ENCODE results near the gene CARD11.
A peak's percentile ranks its signal among the peaks of the same experiment; 100 is the strongest.
"Not testable (repeated sequence)": the region's sequence is repeated elsewhere in the genome, so short reads cannot be mapped to it uniquely, and the experiment has no call there.

CARD11 gene

GRCh38 chr7:2962865-2963264 lies 80.8 kb downstream of the CARD11 start:
- no peak for DNase-seq (ENCODE audit: low spot score)

GRCh38 chr7:2959828-2960599 lies 83.7 kb downstream of the CARD11 start:
- DNase-seq (ENCODE audit: low spot score): no peak

- no peak for DNase-seq (ENCODE audit: low spot score)
These were observed 84.5 kb downstream of the CARD11 start for GRCh38 chr7:2959103-2959680.

GRCh38 chr7:2958416-2959102 lies 85.1 kb downstream of the CARD11 start:
- DNase-seq (ENCODE audit: low spot score): no peak

- DNase-seq (ENCODE audit: low spot score): not testable (repeated sequence)
These were observed 86.3 kb downstream of the CARD11 start for GRCh38 chr7:2957369-2957727.

- DNase-seq (ENCODE audit: low spot score): peak; percentile 64
These were observed 86.9 kb downstream of the CARD11 start for GRCh38 chr7:2956526-2957368.

- no peak for DNase-seq (ENCODE audit: low spot score)
These were observed 87.6 kb downstream of the CARD11 start for GRCh38 chr7:2956076-2956475.

GRCh38 chr7:2955269-2955668 lies 88.4 kb downstream of the CARD11 start:
- DNase-seq (ENCODE audit: low spot score): no peak

GRCh38 chr7:2954433-2954853 lies 89.2 kb downstream of the CARD11 start:
- DNase-seq (ENCODE audit: low spot score): no peak

GRCh38 chr7:2953588-2954407 lies 89.9 kb downstream of the CARD11 start:
- no peak for DNase-seq (ENCODE audit: low spot score)

- no peak for DNase-seq (ENCODE audit: low spot score)
These were observed 90.6 kb downstream of the CARD11 start for GRCh38 chr7:2953099-2953498.

GRCh38 chr7:2952316-2952715 lies 91.4 kb downstream of the CARD11 start:
- DNase-seq (ENCODE audit: low spot score): no peak

GRCh38 chr7:2950578-2950977 lies 93.1 kb downstream of the CARD11 start:
- DNase-seq (ENCODE audit: low spot score): no peak

GRCh38 chr7:2948749-2949148 lies 94.9 kb downstream of the CARD11 start:
- no peak for DNase-seq (ENCODE audit: low spot score)

- no peak for DNase-seq (ENCODE audit: low spot score)
These were observed 96.4 kb downstream of the CARD11 start for GRCh38 chr7:2947058-2947780.

GRCh38 chr7:2945171-2945570 lies 98.5 kb downstream of the CARD11 start:
- no peak for DNase-seq (ENCODE audit: low spot score)

GRCh38 chr7:2944739-2945138 lies 98.9 kb downstream of the CARD11 start:
- DNase-seq (ENCODE audit: low spot score): no peak

- no peak for DNase-seq (ENCODE audit: low spot score)
These were observed 99.6 kb downstream of the CARD11 start for GRCh38 chr7:2943851-2944601.

GRCh38 chr7:2941216-2941859 lies 102.3 kb downstream of the CARD11 start:
- DNase-seq (ENCODE audit: low spot score): no peak

- DNase-seq (ENCODE audit: low spot score): no peak
These were observed 103.2 kb downstream of the CARD11 start for GRCh38 chr7:2940466-2940865.
